IMR-90 (cell line): ENCODE measurements around the gene GNAI3. TPM values are rescaled to one million over a fixed set of nuclear protein-coding genes. Genes with fewer than 3 reads are reported as not detected.

ENCODE experiments used
- ATAC-seq: fragments of 200-7000 bp; cut with Tn5 transposase; 2 replicates; pipeline ENCODE4 v1.9.1; 2020; ENCODE audit warnings: low read depth, mild to moderate bottlenecking, moderate library complexity
- BruUV-seq: library from RNA; stranded (reverse); fragments of 400-500 nt; replicated peaks from 2 replicates; lab custom pipeline; 2021; lab: Mats Ljungman, UMichigan
- CTCF ChIA-PET: fragments of 300-600 bp; formaldehyde crosslinking; extraction: SDS; loops from one replicate; lab custom pipeline; 2021; ENCODE audit warnings: antibody characterized with exemption; lab: Yijun Ruan, JAX
- POLR2A ChIA-PET: fragments of 300-600 bp; sonication (Branson Sonifier 250); formaldehyde crosslinking; loops from one replicate; lab custom pipeline; 2022; ENCODE audit warnings: antibody characterized with exemption; ENCODE audit not compliant: unreplicated experiment; lab: Charles Lee
- DNase-seq: peaks from one replicate; pipeline ENCODE4 v3.0.0; 2013
- H2AFZ ChIP-seq: replicated peaks from 2 replicates; pipeline ENCODE3; 2013; ENCODE audit warnings: low read length, mild to moderate bottlenecking; ENCODE audit not compliant: poor library complexity
- H2AK5ac ChIP-seq: 2 replicates; pipeline ENCODE4 v1.6.1; 2013; ENCODE audit warnings: low read depth, low read length, inconsistent platforms
- H2AK9ac ChIP-seq: replicated peaks from 2 replicates; pipeline ENCODE3; 2013; ENCODE audit warnings: mild to moderate bottlenecking, low read depth, low read length, moderate library complexity; ENCODE audit not compliant: poor library complexity
- H2BK120ac ChIP-seq: 2 replicates; pipeline ENCODE4 v1.6.1; 2013; ENCODE audit warnings: low read depth, low read length, inconsistent platforms
- H2BK15ac ChIP-seq: 3 replicates; pipeline ENCODE4 v1.6.1; 2013; ENCODE audit warnings: low read depth, low read length, inconsistent platforms
- H2BK20ac ChIP-seq: 2 replicates; pipeline ENCODE4 v1.6.1; 2013; ENCODE audit warnings: low read depth, mild to moderate bottlenecking, inconsistent platforms, low read length, moderate library complexity
- H2BK5ac ChIP-seq: 2 replicates; pipeline ENCODE4 v1.6.1; 2013; ENCODE audit warnings: mild to moderate bottlenecking, low read depth, low read length, inconsistent platforms; ENCODE audit not compliant: poor library complexity, severe bottlenecking
- H3K14ac ChIP-seq: replicated peaks from 2 replicates; pipeline ENCODE4 v1.6.1; 2013; ENCODE audit warnings: low read depth, low read length, inconsistent platforms
- H3K18ac ChIP-seq: 2 replicates; pipeline ENCODE4 v1.6.1; 2013; ENCODE audit warnings: low read depth, low read length, control low read depth
- H3K23ac ChIP-seq: 2 replicates; pipeline ENCODE4 v1.6.1; 2013; ENCODE audit warnings: low read depth, low read length, inconsistent platforms
- H3K27ac ChIP-seq: 2 replicates; pipeline ENCODE4 v1.5.1; 2013; ENCODE audit warnings: mild to moderate bottlenecking, control low read depth, low read length; ENCODE audit not compliant: insufficient read depth
- H3K27me3 ChIP-seq: 2 replicates; pipeline ENCODE4 v1.6.1; 2013; ENCODE audit warnings: low read length; ENCODE audit not compliant: control insufficient read depth, insufficient read depth
- H3K36me3 ChIP-seq: 2 replicates; pipeline ENCODE4 v1.6.1; 2013; ENCODE audit warnings: low read length, mixed read lengths; ENCODE audit not compliant: control insufficient read depth, insufficient read depth
- H3K4ac ChIP-seq: 2 replicates; pipeline ENCODE4 v1.6.1; 2013; ENCODE audit warnings: low read depth, low read length, inconsistent platforms
- H3K4me1 ChIP-seq: 2 replicates; pipeline ENCODE4 v1.6.1; 2013; ENCODE audit warnings: low read length, mixed read lengths; ENCODE audit not compliant: control insufficient read depth, insufficient read depth
- H3K4me2 ChIP-seq: 2 replicates; pipeline ENCODE4 v1.6.1; 2013; ENCODE audit warnings: low read depth, mild to moderate bottlenecking, control low read depth, low read length, moderate library complexity
- H3K4me3 ChIP-seq: 2 replicates; pipeline ENCODE4 v1.5.1; 2013; ENCODE audit warnings: low read depth, mild to moderate bottlenecking, control low read depth, low read length, moderate library complexity; ENCODE audit not compliant: insufficient read depth
- H3K56ac ChIP-seq: 2 replicates; pipeline ENCODE4 v1.6.1; 2013; ENCODE audit warnings: low read length, inconsistent platforms; ENCODE audit not compliant: insufficient read depth; ENCODE audit errors: extremely low read depth
- H3K79me1 ChIP-seq, 2 experiments: 2 replicates each; pipeline ENCODE4 v1.6.1; 2013; ENCODE audit warnings: low read length in 2 of 2, inconsistent platforms in 1 of 2, low read depth in 1 of 2
- H3K9ac ChIP-seq: 2 replicates; pipeline ENCODE4 v1.6.1; 2013; ENCODE audit warnings: low read depth, low read length, control low read depth
- H3K9me1 ChIP-seq: 2 replicates; pipeline ENCODE4 v1.6.1; 2013; ENCODE audit warnings: low read length, inconsistent platforms; ENCODE audit not compliant: insufficient read depth
- H3K9me3 ChIP-seq: 2 replicates; pipeline ENCODE4 v1.6.1; 2013; ENCODE audit warnings: low read length; ENCODE audit not compliant: control insufficient read depth, insufficient read depth
- H4K20me1 ChIP-seq: 2 replicates; pipeline ENCODE4 v1.6.1; 2013; ENCODE audit warnings: low read length, inconsistent platforms; ENCODE audit not compliant: insufficient read depth
- H4K5ac ChIP-seq: 2 replicates; pipeline ENCODE4 v1.6.1; 2013; ENCODE audit warnings: mild to moderate bottlenecking, low read depth, low read length, control low read depth
- H4K8ac ChIP-seq, 2 experiments: 2 replicates each; pipeline ENCODE4 v1.6.1; 2013; ENCODE audit warnings: low read depth in 2 of 2, low read length in 2 of 2, control low read depth in 1 of 2, inconsistent platforms in 1 of 2
- H4K91ac ChIP-seq: 2 replicates; pipeline ENCODE4 v1.6.1; 2013; ENCODE audit warnings: low read depth, low read length, inconsistent platforms; ENCODE audit not compliant: insufficient read depth
- BHLHE40 ChIP-seq: fragments of 150-350 bp; IDR thresholded peaks from 2 replicates; pipeline ENCODE4 v1.6.1; 2016; ENCODE audit warnings: mild to moderate bottlenecking, low read depth, low read length
- NFE2L2 ChIP-seq: fragments of 150-350 bp; IDR thresholded peaks from 2 replicates; pipeline ENCODE4 v1.6.1; 2016; ENCODE audit warnings: low read depth, mild to moderate bottlenecking, low read length
- WGBS, 2 experiments: methylation state at CpG; one replicate each; pipeline versions ENCODE4 v1.1.5 to v1.1.7; 2013; ENCODE audit warnings: missing lambda C conversion rate in 2 of 2; ENCODE audit not compliant: insufficient read length in 1 of 2; ENCODE audit errors: extremely low coverage in 2 of 2; 5-methylcytosine and 5-hydroxymethylcytosine counted together
- dilution Hi-C: fragments of 300-500 bp; cut with HindIII; formaldehyde crosslinking; loops from one replicate; pipeline ENCODE4 v1.14.3; 2018; ENCODE audit warnings: low sequenced_read_pairs; ENCODE audit not compliant: unreplicated experiment
- in situ Hi-C: fragments of 300-500 bp; cut with MboI; formaldehyde crosslinking; loops from 3 replicates; pipeline ENCODE4 v1.14.3; 2019; ENCODE audit warnings: low sequenced_read_pairs, inconsistent platforms, mixed read lengths
- intact Hi-C: fragments of 100-400 bp; cut with micrococcal nuclease; formaldehyde crosslinking; loops from 2 replicates; pipeline ENCODE4 v1.10.0; 2022
- polyA plus RNA-seq, 3 experiments: library from polyadenylated mRNA; depleted of rRNA; stranded (reverse); fragments of >200 nt; gene quantifications; 2 replicates each; pipeline ENCODE4 v1.2.3, GENCODE V29; 2012; ENCODE audit warnings: low replicate concordance in 1 of 3
- total RNA-seq: library from RNA; depleted of rRNA; stranded (reverse); fragments of >200 nt; gene quantifications from 2 replicates; pipeline ENCODE4 v1.2.3, GENCODE V29; 2012

The GNAI3 gene
- total and polyA plus RNA-seq, 2 of the 4 experiments (the other 2 are of a cell fraction) = 5.9 to 14.9 TPM

- Histone ChIP-seq H2AFZ (peak overlapping the region; percentile 35), H3K79me1 (no peaks in the 10 kb centered on the region), H4K8ac (no peak overlapping the region), H3K4me2 (no peak overlapping the region), H4K20me1 (no peaks in the 10 kb centered on the region), H3K4ac (no peak overlapping the region), H3K14ac (no peak overlapping the region), H2BK120ac (no peak overlapping the region), H3K27me3 (peaks cover 13% of the 10 kb centered on the region), H2AK9ac (no peak overlapping the region), H3K18ac (no peak overlapping the region), H3K4me3 (no peak overlapping the region), H3K9ac (no peak overlapping the region), H3K23ac (no peak overlapping the region), H3K4me1 (peaks cover 7% of the 10 kb centered on the region), H3K36me3 (no peaks in the 10 kb centered on the region), H4K91ac (no peak overlapping the region), H3K9me1 (no peaks in the 10 kb centered on the region; the same call in 1 of the 2 replicates), H4K5ac (no peak overlapping the region), H3K56ac (no peak overlapping the region), H3K9me3 (no peaks in the 10 kb centered on the region), H2BK20ac (no peak overlapping the region), H3K27ac (no peak overlapping the region), H2BK15ac (no peak overlapping the region), H2AK5ac (no peak overlapping the region), H2BK5ac (no peak overlapping the region)
- DNase-seq (no peak), ATAC-seq (no peak)
- no CpG with 5 or more reads among the region's 4 CpGs for WGBS, 2 experiments
- in situ Hi-C loops (loop anchor here (5.0 to 10.0 kb wide), 2 partner anchors 34 to 267 kb away; no protein-coding TSS in a partner anchor), dilution Hi-C loops (no loop called here), intact Hi-C loops (loop anchor here (5.0 kb wide), 1 partner anchor 269 kb away; no protein-coding TSS in a partner anchor)
- CTCF ChIA-PET = interaction anchor here (0.8 to 3.2 kb wide), 8 partner anchors 10 to 50 kb away, joined by 3 to 75 read pairs (median 6); partner anchors contain the start of genes AMIGO1 and CYB561D1
- POLR2A ChIA-PET = no interaction called here
- no TSS peak for BruUV-seq
- no peak for TF ChIP-seq NFE2L2
- TF ChIP-seq BHLHE40 = no peak
Observed at GRCh38 chr1:109531380-109531779, 17.0 kb upstream of the GNAI3 start.
